SJSA1 (cell line): ENCODE measurements around the gene TMEM232. TPM values are rescaled to one million over a fixed set of nuclear protein-coding genes. Genes with fewer than 3 reads are reported as not detected.
"Not testable (repeated sequence)": the region's sequence is repeated elsewhere in the genome, so short reads cannot be mapped to it uniquely, and the experiment has no call there.

Experiments used
- DNase-seq, 2 experiments: peaks; one replicate each; pipeline ENCODE4 v3.0.0-alpha.2; 2015 to 2020; ENCODE audit warnings: low spot score in 2 of 2, low read depth in 1 of 2
- H3K27ac ChIP-seq: fragments of 250-450 bp; sonication (Bioruptor Pico); 2 replicates; pipeline ENCODE4 v1.5.1; 2020; ENCODE audit warnings: mild to moderate bottlenecking, moderate library complexity
- H3K27me3 ChIP-seq: fragments of 250-450 bp; sonication (Bioruptor Pico); replicated peaks from 2 replicates; pipeline ENCODE4 v1.5.1; 2020; ENCODE audit warnings: mild to moderate bottlenecking, moderate library complexity
- H3K36me3 ChIP-seq: fragments of 250-450 bp; sonication (Bioruptor Pico); 2 replicates; pipeline ENCODE4 v1.5.1; 2020; ENCODE audit warnings: mild to moderate bottlenecking
- H3K4me1 ChIP-seq: fragments of 250-450 bp; sonication (Bioruptor Pico); replicated peaks from 2 replicates; pipeline ENCODE4 v1.6.1; 2021; ENCODE audit warnings: mild to moderate bottlenecking
- H3K4me3 ChIP-seq: fragments of 250-450 bp; sonication (Bioruptor Pico); 2 replicates; pipeline ENCODE4 v1.5.1; 2020; ENCODE audit warnings: mild to moderate bottlenecking
- H3K9me3 ChIP-seq: fragments of 250-450 bp; sonication (Bioruptor Pico); replicated peaks from 2 replicates; pipeline ENCODE4 v1.5.1; 2020; ENCODE audit warnings: mild to moderate bottlenecking
- total RNA-seq: library from RNA; depleted of rRNA; stranded (reverse); fragments of >200 nt; shearing (Covaris generic); gene quantifications from 2 replicates; pipeline ENCODE4 v1.2.3, GENCODE V29; 2014

TMEM232 gene
- total RNA-seq, 1 experiment from 2014 or later: 2.1 TPM

DNA sequence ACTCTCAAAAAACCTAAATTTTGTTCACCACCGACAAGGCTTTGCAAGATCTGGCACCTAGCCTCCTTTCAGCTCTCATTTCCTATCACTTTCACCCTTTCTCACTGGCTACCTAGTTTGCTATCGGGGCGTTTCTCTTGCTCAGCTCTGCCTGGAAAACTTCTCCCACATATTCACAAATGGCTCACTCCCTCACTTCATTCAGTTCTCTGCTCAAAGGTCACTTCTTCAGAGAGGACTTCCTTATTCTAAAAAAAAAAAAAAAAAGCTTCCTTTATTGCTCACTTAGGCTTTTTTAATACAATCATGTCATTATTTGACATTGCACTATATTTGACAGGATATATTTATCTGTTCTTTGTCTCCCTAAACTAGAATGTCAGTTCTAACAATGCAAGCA is 10.3 kb upstream of the TMEM232 start:
- no peaks in the 10 kb centered on the region; the same call in 1 of the 2 replicates for H3K4me1 ChIP-seq
- no peaks in the 10 kb centered on the region for H3K9me3 ChIP-seq
- no peak overlapping the region for H3K27ac ChIP-seq
- no peak overlapping the region for H3K4me3 ChIP-seq
- peaks cover 4% of the 10 kb centered on the region; the same call in 1 of the 2 replicates for H3K36me3 ChIP-seq
- DNase-seq: no peak
- H3K27me3 ChIP-seq: no peaks in the 10 kb centered on the region

DNA sequence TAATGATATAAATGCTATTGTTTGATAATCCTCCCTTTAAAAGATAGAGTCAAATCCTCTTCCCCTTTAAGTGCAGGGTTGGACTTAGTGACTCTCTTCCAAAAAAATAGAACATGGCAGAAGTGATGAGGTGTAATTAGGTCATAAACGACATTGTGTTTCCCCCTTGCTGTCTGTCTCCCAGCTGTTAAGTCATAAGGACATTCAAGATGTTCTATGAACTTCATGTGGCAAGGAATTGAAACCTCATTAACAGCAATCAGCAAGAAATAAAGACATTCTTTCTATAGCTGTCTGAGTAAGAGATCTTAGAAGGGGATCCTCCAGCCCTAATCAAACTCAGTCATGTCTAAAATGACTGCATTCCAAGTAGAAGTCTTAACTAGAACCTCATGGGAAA is 9.1 kb upstream of the TMEM232 start:
- no peak for DNase-seq
- H3K27ac ChIP-seq: no peak overlapping the region
- no peaks in the 10 kb centered on the region; the same call in 1 of the 2 replicates for H3K4me1 ChIP-seq
- no peaks in the 10 kb centered on the region for H3K9me3 ChIP-seq
- H3K4me3 ChIP-seq: no peak overlapping the region
- peaks cover 4% of the 10 kb centered on the region; the same call in 1 of the 2 replicates for H3K36me3 ChIP-seq
- no peaks in the 10 kb centered on the region for H3K27me3 ChIP-seq

DNA sequence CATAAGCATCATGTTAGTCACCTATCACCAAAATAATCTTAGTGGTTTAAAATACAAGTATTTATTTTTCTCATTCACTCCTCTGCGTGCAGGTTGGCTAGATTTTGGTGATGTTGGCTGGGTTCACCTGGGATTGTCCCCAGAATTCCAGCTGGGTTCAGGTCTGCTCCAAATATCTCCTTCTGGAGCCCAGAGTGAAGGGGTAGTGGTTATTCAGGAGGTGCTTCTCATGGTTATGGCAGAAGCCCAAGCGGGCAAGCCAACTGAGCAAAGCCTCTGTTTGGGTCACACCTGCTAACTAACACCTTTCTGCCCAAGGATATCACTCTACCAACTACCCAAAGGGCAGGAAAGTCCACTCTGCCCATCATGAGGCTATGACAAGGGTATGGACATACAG is 7.6 kb upstream of the TMEM232 start:
- H3K9me3 ChIP-seq: no peaks in the 10 kb centered on the region
- H3K36me3 ChIP-seq: peaks cover 3% of the 10 kb centered on the region; the same call in 1 of the 2 replicates
- H3K4me3 ChIP-seq: no peak overlapping the region
- no peak overlapping the region for H3K27ac ChIP-seq
- no peak for DNase-seq
- H3K27me3 ChIP-seq: no peaks in the 10 kb centered on the region
- H3K4me1 ChIP-seq: no peaks in the 10 kb centered on the region

DNA sequence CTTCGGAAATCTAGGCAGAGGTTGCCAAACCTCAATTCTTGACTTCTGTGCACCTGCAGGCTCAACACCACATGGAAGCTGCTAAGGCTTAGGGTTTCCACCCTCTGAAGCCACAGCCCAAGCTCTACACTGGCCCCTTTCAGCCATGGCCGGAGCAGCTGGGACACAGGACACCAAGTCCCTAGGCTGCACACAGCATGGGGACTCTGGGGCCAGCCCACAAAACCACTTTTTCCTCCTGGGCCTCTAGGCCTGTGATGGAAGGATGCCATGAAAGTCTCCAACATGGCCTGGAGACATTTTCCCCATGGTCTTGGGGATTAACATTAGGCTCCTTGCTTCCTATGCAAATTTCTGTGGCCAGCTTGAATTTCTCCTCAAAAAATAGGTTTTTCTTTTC is 5.0 kb upstream of the TMEM232 start:
- H3K36me3 ChIP-seq, H3K27ac ChIP-seq, DNase-seq, H3K9me3 ChIP-seq, H3K27me3 ChIP-seq, H3K4me1 ChIP-seq, H3K4me3 ChIP-seq: not testable (repeated sequence)

DNA sequence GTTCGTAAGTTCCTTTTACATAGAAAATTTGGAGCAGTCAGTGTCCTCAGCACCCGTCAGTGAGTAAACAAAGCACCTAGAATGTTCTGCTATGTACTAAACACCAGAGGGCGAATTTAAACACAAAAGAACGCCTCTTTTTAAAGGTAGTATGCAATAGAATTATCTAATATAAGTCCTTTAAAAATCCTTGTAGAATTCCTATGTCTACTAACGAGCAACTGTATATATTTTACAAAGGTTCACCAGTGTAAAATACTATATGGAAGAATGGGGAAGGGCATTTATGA is 499 bp upstream of the TMEM232 start:
- Histone ChIP-seq H3K27ac (no peak overlapping the region), H3K4me3 (no peak overlapping the region), H3K27me3 (no peaks in the 10 kb centered on the region), H3K36me3 (no peaks in the 10 kb centered on the region), H3K9me3 (no peaks in the 10 kb centered on the region), H3K4me1 (no peaks in the 10 kb centered on the region)
- no peak for DNase-seq

DNA sequence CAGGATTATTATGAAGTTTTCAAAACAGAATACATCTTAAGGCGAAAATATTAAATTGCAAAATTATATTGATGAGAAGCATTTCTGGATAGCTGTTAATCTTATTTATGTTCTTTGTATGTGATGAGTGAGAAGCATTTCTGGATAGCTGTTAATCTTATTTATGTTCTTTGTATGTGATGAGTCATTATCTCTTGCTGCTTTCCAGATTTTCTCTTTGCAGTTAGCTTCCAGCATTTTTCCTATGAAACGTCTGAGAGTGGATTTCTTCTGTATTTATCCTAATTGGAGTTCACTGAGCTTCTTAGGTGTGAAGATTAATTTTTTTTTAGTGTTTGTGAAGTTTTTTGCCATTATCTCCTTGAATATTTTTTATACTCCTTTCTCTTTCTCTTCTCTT is 8.2 kb downstream of the TMEM232 start:
- Histone ChIP-seq H3K9me3 (no peaks in the 10 kb centered on the region), H3K36me3 (no peaks in the 10 kb centered on the region), H3K4me3 (no peak overlapping the region), H3K4me1 (no peaks in the 10 kb centered on the region), H3K27me3 (no peaks in the 10 kb centered on the region), H3K27ac (no peak overlapping the region)
- DNase-seq: no peak

DNA sequence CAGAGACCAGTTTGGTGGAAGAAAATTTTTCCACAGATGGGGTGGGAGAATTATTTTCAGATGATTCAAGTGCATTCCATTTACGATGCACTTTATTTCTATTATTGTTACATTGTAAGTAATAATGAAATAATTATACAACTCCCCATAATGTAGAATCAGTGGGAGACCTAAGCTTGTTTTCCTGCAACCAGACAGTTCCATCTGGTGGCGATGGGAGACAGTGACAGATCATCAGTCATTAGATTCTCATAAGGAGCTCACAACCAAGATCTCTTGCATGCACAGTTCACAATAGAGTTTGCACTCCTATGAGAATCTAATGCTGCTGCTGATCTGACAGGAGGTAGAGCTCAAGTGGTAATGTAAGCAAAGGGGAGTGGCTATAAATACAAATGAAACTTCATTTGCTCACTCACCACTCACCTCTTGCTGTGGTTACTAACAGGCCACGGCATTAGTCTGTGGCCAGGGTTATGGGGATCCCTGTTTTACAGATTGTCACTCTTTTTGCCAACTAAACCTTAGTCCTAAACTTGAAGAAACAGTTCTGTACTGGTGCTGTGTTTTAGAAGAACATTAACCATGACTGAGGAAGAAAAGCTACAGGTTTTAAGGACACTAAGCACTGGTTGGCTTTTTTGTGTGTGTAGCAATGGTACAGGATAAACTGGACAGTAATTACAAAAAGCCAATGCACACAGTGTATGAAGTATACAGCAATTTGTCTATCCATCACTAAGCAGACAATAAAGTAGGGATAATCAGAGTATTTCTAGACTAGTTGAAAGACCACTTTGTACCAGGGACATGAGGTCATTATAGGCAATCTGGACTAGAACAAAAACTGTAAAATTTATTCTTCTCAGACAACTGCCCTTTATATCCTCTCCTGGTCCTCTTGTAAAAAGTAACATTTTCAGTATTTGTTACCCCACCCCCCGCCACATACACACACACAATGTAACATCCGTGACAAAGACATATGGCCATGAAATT is 9.9 kb downstream of the TMEM232 start:
- Histone ChIP-seq H3K4me1 (no peaks in the 10 kb centered on the region), H3K36me3 (no peaks in the 10 kb centered on the region), H3K27me3 (no peaks in the 10 kb centered on the region), H3K4me3 (no peak overlapping the region), H3K27ac (no peak overlapping the region), H3K9me3 (no peaks in the 10 kb centered on the region)
- DNase-seq: no peak

DNA sequence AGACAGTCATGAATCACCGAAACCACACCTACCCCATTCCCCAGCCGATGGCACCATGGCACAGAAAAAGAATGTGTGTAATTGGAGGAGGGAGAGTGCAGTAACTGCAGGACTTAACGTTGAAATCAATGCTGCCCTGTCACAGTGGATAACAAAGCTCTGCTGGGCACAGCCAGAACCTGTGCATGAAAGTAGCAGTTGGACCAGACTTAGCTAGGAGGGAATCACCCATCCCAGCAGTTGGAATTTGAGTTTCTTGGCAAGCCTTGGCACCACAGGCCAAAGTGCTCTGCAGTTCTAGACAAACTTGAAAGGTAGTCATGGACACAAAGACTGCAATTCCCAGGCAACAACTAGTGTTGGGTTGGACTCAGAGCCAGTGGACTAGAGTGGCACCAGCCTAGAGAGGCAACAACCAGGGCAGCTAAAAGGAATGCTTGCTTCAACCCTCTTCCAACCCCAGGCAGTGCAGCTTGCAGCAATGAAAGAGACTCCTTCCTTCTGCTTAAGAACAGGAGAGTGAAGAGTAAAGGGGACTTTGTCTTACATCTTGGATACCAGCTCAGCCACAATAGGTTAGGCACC is 19.1 kb downstream of the TMEM232 start:
- DNase-seq: no peak

DNA sequence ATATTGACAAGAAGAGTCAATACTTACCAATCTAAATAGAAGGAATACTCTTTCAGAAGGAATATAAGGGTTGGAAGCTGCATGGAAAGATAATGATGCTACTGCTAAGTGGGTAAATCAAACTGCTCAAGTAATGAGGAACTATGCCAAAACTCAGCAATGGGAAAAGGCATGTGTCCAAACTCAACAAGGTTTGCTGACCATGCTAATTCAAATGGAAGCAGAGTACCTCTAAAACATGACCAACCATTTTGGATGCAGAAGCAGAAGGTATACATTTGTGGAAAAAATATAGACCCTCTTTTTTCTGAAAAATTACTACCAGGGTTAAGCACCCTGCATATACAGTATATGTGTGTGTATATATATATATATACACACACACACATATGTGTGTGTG is 21.1 kb downstream of the TMEM232 start:
- DNase-seq: no peak
- Histone ChIP-seq H3K4me3 (no peak overlapping the region), H3K27me3 (no peaks in the 10 kb centered on the region), H3K27ac (no peak overlapping the region), H3K9me3 (no peaks in the 10 kb centered on the region), H3K36me3 (no peaks in the 10 kb centered on the region), H3K4me1 (no peaks in the 10 kb centered on the region)

More for the DNA sequence above, 19.1 kb downstream of the TMEM232 start:
- Histone ChIP-seq H3K27ac (no peak overlapping the region), H3K4me3 (no peak overlapping the region), H3K36me3 (no peaks in the 10 kb centered on the region), H3K27me3 (no peaks in the 10 kb centered on the region), H3K4me1 (no peaks in the 10 kb centered on the region), H3K9me3 (no peaks in the 10 kb centered on the region)

DNA sequence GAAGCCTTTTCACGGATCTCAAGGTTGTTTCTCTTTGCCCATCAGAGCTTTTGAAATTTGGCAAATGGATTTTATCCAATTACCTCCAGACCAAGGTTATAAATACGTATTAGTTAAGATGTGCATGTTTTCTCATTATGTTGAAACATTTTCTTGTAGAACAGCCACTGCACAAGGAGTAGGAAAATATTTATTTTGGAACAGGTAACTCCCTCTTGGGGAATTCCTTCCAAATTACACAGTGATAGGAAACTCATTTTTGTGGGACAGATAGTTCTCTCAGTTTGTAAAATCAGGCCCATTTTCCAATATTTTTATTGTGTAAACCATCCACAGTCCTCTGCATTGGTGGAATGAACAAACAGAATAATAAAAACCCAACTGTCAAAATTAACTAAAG is 23.0 kb downstream of the TMEM232 start:
- Histone ChIP-seq H3K27me3 (no peaks in the 10 kb centered on the region), H3K9me3 (no peaks in the 10 kb centered on the region), H3K27ac (no peak overlapping the region), H3K4me3 (no peak overlapping the region), H3K36me3 (no peaks in the 10 kb centered on the region), H3K4me1 (no peaks in the 10 kb centered on the region)
- no peak for DNase-seq

DNA sequence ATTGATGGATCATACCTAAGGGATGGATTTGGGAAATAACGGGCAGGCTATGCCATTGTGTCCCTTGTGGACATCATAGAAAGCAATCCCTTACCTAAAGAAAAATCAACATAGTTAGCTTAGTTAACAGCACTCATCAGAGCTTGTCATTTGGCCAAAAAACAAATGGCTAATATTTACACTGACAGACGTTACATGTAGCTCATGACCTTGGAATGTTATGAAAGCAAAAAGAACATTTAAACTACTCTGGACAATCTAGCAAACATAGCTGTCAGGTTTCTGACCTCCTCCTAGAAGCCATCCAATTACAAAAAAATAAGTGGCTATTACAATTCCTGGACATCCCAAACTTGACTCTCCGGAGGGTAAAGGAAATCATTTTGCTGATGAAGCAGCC is 23.8 kb downstream of the TMEM232 start:
- no peaks in the 10 kb centered on the region for H3K9me3 ChIP-seq
- H3K36me3 ChIP-seq: no peaks in the 10 kb centered on the region
- no peaks in the 10 kb centered on the region for H3K27me3 ChIP-seq
- no peaks in the 10 kb centered on the region for H3K4me1 ChIP-seq
- no peak overlapping the region for H3K27ac ChIP-seq
- no peak for DNase-seq
- no peak overlapping the region for H3K4me3 ChIP-seq

DNA sequence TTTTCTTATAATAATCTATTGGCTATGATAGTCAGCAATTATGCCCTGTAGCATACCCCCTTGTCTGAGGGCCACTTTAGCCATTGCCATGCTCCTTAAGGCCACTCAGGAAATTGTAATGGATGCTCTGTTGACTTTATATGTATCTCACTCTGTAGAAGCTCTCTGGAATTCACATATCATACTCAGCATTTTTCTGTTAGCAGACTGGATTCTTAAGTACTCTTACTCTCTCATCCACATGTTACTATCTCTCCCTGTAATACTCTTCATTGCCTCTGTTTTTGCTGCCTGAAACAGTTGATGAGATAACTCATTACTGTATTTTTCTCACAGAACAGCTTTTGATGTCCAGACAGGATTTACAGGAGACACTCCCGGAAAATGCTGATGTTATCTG is 24.2 kb downstream of the TMEM232 start:
- Histone ChIP-seq H3K27ac (no peak overlapping the region), H3K4me1 (no peaks in the 10 kb centered on the region), H3K27me3 (no peaks in the 10 kb centered on the region), H3K4me3 (no peak overlapping the region), H3K36me3 (no peaks in the 10 kb centered on the region), H3K9me3 (no peaks in the 10 kb centered on the region)
- DNase-seq: no peak

DNA sequence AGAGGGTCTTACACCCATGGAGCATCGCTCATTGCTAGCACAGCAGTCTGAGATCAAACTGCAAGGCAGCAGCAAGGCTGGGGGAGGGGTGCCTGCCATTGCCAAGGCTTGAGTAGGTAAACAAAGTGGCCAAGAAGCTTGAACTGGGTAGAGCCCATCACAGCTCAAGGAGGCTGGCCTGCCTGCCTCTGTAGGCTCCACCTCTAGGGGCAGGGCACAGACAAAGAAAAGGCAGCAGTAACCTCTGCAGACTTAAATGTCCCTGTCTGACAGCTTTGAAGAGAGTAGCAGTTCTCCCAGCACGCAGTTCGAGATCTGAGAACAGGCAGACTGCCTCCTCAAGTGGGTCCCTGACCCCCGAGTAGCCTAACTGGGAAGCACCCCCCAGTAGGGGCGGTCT is 33.8 kb downstream of the TMEM232 start:
- H3K36me3 ChIP-seq, H3K27ac ChIP-seq, H3K4me1 ChIP-seq, H3K9me3 ChIP-seq, H3K4me3 ChIP-seq, DNase-seq, H3K27me3 ChIP-seq: not testable (repeated sequence)

DNA sequence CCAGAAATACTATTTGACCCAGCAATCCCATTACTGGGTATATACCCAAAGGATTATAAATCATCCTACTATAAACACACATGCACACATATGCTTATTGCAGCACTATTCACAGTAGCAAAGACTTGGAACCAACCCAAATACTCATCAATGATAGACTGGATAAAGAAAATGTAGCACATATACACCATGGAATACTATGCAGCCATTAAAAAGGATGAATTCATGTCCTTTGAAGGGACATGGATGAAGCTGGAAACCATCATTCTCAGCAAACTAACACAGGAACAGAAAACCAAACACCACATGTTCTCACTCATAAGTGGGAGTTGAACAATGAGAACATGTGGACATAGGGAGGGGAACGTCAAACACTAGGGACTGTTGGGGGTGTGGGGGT is 35.9 kb downstream of the TMEM232 start:
- DNase-seq: not testable (repeated sequence)

More for the DNA sequence above, 35.9 kb downstream of the TMEM232 start:
- H3K9me3 ChIP-seq, H3K27me3 ChIP-seq, H3K4me1 ChIP-seq, H3K36me3 ChIP-seq, H3K4me3 ChIP-seq, H3K27ac ChIP-seq: not testable (repeated sequence)
